SH-SY5Y (cell line): ENCODE results near the gene MICAL2.

Experiments
- GATA2 ChIP-seq: IDR thresholded peaks from 2 replicates; pipeline ENCODE4 v1.6.1; 2011; ENCODE audit warnings: mild to moderate bottlenecking, low read depth, low read length
- GATA3 ChIP-seq: IDR thresholded peaks from 2 replicates; pipeline ENCODE4 v1.6.1; 2011; ENCODE audit warnings: low read depth, mild to moderate bottlenecking, low read length, moderate library complexity

MICAL2 gene

DNA sequence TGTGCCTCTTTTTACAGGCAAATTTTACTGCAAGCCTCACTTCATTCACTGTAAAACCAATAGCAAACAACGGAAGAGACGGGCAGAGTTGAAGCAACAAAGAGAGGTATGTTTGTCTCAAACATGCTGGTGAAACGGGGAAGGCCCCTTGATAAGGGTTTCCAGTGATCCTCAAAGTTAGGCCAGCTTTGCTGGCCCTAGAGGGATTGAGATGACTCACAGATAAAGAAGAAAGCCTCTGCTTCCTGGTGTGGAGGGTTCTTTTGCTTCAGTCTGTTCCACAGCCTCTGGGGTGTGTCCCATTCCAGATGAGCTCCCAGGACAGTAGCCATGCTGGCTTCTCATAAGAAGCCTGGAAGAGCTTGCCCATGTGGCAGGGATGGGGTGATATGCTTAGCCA, 148.1 kb downstream of the MICAL2 start:
- no peak for TF ChIP-seq GATA2
- no peak for TF ChIP-seq GATA3

DNA sequence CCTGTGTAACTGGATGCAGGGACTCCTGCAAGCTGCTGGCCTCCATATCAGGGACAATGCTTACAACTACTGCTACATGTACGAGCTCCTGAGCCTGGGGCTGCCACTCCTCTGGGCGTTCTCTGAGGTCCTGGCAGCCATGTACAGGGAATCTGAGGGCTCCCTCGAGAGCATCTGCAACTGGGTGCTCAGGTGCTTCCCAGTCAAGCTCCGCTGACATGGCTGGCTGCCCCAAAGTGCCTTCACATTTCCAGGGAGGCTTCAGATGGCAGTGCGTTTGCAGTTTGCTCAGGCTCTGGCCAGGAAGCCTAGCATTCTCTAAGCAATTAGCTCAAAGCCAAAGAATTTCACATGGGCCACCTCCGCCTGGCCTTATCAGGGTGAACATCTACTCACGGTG, 149.6 kb downstream of the MICAL2 start:
- no peak for TF ChIP-seq GATA2
- no peak for TF ChIP-seq GATA3

DNA sequence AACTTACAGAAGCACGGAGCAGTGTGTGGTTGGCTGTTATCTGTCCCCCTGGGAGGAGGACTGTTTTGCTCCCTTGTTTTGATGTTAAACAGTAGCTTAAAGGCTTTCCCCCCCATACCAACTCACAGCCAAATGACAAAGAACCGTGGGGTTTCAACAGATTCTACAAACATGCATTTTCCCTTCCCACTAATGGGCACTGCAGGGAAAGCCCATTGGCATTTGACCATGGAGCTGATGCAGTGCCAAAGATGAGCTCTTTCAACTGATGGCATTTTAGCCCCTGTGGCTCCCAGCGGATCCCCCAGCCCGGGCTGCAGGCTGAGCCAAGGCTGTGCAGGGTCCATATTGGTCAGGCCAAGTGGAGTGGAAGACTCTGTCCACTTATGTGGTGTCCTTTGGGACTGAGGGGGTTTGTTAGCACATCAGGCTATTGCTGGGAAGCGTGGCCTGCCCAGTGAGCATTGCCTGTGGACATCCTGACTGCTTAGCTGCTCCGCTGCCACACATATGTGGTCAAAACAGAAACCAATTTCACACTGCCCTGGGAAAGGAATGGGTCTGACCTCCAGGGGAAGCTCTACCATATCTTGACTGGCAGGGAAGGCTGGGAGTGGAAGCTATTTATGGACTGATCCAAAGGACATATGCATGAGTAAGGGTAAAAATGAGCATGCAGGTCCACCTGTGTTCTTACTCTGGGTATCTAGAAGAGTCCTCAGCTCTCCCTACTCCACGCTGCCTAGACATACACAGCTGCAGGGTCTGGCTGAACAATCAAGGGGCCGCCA, 150.5 kb downstream of the MICAL2 start:
- no peak for TF ChIP-seq GATA3
- TF ChIP-seq GATA2 = no peak

DNA sequence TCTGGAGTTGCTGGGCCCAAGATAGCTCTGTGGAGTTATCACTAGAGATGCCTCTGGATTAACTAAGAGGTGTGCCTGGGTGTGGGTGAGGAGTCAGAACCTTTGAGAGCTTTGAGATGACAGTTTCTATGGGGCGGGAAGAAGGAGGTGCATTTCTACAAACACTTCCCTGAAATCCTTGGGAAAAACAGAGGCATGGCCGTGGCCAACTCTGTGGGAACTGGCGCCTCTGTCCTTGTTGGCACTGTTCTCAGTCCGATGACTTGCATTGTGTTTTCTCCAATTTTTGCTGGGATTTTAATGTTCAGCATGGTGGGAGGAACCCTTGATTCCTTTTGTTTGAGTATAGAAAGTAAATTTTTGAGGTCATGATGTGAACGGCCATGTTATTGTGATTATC, 151.2 kb downstream of the MICAL2 start:
- TF ChIP-seq GATA3 = no peak
- no peak for TF ChIP-seq GATA2

GRCh38 chr11:12263141-12263693, 152.8 kb downstream of the MICAL2 start:
- TF ChIP-seq GATA3 = no peak
- TF ChIP-seq GATA2 = 0 out of 2 replicates have a peak, but pooled peaks have one; percentile 28

- TF ChIP-seq GATA3 = no peak
- TF ChIP-seq GATA2 = no peak
Measured at GRCh38 chr11:12264361-12264760, 154.0 kb downstream of the MICAL2 start.

DNA sequence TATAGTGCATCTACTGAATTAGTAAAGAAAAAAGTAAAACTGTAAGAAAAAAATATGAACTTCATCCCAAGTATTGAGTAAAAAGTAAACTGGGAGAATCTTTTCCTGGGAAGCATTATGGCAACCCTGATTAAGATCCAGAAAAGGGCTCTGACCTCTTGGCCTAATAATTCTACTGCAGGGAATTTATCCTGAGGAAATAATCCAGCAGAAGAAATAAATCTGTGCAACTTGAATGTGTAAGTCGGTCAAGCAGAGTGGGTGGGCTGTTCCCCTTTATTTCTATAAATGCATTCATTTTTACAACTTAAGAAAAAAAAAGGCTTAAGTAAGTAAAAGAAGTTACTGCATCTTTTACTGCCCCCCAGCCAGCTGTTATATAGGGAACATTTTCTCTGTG, 155.7 kb downstream of the MICAL2 start:
- TF ChIP-seq GATA2 (no peak), GATA3 (no peak)

DNA sequence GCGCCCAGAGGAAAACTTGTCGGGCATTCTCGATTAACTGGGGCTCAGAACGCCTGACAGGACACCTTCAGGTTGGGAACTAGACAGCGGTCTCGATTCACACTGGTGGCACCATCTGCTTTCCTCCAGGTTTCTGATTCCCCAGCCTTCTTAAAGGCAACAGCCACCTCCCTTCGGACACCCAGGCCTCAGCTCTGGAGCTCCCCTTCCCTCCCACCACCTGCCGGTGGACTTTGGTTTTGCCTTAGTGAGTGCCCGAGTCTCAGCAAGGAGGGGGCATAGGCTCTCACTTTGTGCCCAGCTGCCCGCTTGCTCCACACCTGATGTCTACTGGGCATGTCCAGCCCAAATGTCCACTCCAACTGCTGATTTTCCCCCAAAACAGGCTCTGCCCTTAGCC, 156.6 kb downstream of the MICAL2 start:
- no peak for TF ChIP-seq GATA3
- no peak for TF ChIP-seq GATA2

DNA sequence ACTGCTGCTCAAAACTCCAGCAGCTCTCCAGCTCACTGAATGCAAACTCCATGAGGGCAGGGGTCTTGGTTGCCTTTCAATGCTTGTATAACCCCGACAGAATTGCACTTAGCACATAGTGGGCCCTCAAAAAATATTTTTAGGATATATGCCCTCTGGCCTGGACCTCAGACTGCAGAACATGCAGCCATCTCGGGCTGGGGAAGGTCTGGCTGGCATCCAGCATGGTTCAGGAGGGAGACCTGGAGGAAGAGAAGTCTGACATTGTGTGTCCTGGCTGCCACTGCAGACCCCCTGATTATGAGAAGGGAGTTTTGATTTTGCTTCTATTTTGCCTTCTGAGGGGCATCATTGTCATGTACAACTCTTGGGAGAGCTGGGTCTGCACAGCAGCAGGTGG, 157.5 kb downstream of the MICAL2 start:
- TF ChIP-seq GATA2 (no peak), GATA3 (no peak)

DNA sequence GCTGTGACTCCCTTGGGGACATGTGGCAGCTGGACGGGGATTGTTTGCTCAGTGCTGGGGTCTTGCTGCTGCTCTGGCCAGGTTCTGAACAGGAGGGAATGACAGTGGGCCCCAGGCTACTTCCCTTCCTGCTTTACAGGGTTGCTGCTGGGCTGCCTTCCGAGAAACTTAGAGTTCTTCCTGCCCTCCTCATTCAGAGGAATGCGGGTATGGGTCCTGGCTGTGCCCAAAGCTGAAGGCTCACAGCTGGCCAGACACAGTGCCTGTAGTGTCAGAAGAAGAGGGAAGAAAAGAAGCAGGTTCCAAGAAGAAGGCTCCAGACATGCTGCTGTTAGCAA, 158.7 kb downstream of the MICAL2 start:
- TF ChIP-seq GATA3 (no peak), GATA2 (no peak)

GRCh38 chr11:12269446-12270214, 159.2 kb downstream of the MICAL2 start:
- TF ChIP-seq GATA3 = no peak

- TF ChIP-seq GATA3 (no peak), GATA2 (no peak)
Measured at GRCh38 chr11:12270215-12270797, 159.9 kb downstream of the MICAL2 start.

DNA sequence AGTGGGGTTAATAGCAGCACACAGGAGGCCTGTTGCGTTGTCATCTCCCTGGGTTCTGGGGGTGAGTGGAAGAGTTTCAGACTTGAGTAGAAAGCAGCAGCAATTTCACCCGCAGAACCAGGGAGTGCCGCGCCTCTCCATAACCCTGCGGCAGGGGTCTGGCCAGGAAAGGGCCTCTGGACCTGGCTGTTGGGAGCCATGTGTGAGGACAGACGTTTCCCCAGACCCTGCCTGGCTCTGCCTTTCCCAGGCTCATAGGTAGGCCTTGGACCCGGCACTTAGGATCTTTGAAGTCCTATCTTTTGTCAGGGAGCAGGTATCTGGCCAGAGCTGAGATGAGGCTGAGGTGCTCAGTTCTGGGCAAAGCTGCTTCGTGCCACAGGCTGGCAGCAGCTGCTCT, 160.4 kb downstream of the MICAL2 start:
- TF ChIP-seq GATA2 (no peak), GATA3 (no peak)

GRCh38 chr11:12271241-12271640, 160.9 kb downstream of the MICAL2 start:
- TF ChIP-seq GATA3 (no peak), GATA2 (no peak)
